Mucosa of descending colon (tissue), 3 donors: ENCODE measurements around the gene TNFSF11. TPM values are rescaled to one million over a fixed set of nuclear protein-coding genes. Genes with fewer than 3 reads are reported as not detected.

Experiments
- ATAC-seq: fragments of 200-7000 bp; cut with Tn5 transposase; one replicate; pipeline ENCODE4 v1.9.1; 2020; ENCODE audit warnings: mild to moderate bottlenecking, moderate library complexity
- DNase-seq, 3 donors: peaks; one replicate each; pipeline ENCODE4 v3.0.0-alpha.2; 2020
- H3K36me3 ChIP-seq: fragments of 200-600 bp; one replicate; pipeline ENCODE4 v1.8.0; 2021; ENCODE audit warnings: low read depth, mild to moderate bottlenecking
- H3K4me1 ChIP-seq: fragments of 200-600 bp; one replicate; pipeline ENCODE4 v1.8.0; 2021; ENCODE audit warnings: low read depth, mild to moderate bottlenecking
- H3K4me3 ChIP-seq: fragments of 200-600 bp; one replicate; pipeline ENCODE4 v1.8.0; 2021; ENCODE audit warnings: mild to moderate bottlenecking
- H3K9me3 ChIP-seq: fragments of 200-600 bp; one replicate; pipeline ENCODE4 v1.8.0; 2021; ENCODE audit warnings: mild to moderate bottlenecking
- intact Hi-C, 2 donors: fragments of 100-400 bp; cut with DNase I in 1 of 2; cut with micrococcal nuclease in 1 of 2; formaldehyde crosslinking; loops; one replicate each; pipeline versions ENCODE4 v1.11.0 to v1.11.1; 2022; cut with DNase I, micrococcal nuclease
- total RNA-seq, 3 donors: library from RNA; stranded (reverse); fragmentation: NEBNext Ultra II Directional in 2 of 3; extraction: Animal tissue kit (Norgen Biotek cat#: 25700) in 2 of 3; gene quantifications; one replicate each; pipeline versions ENCODE4 v1.2.1 to v1.2.4, GENCODE V29; 2021 to 2023
- TF ChIP-seq, protein P1 (sequence below): fragments of 200-600 bp; IDR thresholded peaks from one replicate; pipeline ENCODE4 v1.8.0; 2022; ENCODE audit warnings: antibody characterized with exemption, mild to moderate bottlenecking
- donor health status: DM: no; HTN: no; CAD: no; lungs with moderate emphysema.
- donor health status: DM: no; HTN: no; CAD: no.
- donor health status: DM: no; HTN: yes; CAD: no.

The TNFSF11 gene
- total RNA-seq, 3 donors from 2014 or later: 0.13 to 0.89 (median 0.38) TPM

DNA sequence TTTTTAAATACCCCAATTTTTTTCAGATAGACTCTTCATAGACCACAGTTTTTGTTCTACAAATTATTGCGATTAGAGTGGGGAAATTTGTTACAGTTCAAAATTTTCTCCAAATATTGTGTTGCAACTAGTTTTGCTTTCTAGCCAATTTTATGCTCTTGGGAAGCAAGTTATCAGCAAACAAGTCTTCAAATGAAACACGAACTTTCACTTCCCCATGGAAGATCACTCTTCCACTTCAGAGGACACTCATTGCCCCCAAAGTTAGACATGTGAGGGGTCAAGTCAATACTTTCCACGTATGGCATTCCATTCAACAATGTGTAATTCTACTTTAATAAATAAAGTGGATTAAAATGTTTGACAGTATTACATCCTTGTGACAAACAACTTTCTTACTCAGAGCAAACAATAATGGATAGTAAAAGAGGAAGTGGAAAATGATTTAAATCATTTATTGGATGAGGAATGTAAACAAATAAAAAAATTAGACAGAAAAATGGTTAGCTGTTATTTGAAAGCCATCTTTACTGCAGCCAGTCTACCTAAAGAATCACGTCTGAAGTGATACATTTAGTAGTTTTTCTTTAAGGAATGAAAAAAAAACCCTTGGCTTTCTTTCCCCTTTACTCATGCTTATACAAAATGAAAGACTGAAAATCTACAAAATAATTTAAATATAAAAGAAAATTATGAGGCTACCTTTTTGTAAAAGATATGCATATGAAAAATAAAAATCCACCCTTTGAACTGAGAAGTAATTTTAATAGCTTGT is 41.2 kb upstream of the TNFSF11 start:
- no peak for DNase-seq
- Histone ChIP-seq H3K9me3 (no peaks in the 10 kb centered on the region), H3K36me3 (no peaks in the 10 kb centered on the region), H3K4me1 (no peaks in the 10 kb centered on the region), H3K4me3 (no peak overlapping the region)
- TF ChIP-seq, protein P1, sequence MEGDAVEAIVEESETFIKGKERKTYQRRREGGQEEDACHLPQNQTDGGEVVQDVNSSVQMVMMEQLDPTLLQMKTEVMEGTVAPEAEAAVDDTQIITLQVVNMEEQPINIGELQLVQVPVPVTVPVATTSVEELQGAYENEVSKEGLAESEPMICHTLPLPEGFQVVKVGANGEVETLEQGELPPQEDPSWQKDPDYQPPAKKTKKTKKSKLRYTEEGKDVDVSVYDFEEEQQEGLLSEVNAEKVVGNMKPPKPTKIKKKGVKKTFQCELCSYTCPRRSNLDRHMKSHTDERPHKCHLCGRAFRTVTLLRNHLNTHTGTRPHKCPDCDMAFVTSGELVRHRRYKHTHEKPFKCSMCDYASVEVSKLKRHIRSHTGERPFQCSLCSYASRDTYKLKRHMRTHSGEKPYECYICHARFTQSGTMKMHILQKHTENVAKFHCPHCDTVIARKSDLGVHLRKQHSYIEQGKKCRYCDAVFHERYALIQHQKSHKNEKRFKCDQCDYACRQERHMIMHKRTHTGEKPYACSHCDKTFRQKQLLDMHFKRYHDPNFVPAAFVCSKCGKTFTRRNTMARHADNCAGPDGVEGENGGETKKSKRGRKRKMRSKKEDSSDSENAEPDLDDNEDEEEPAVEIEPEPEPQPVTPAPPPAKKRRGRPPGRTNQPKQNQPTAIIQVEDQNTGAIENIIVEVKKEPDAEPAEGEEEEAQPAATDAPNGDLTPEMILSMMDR: no peak
- ATAC-seq: no peak
- intact Hi-C loops: no loop called here

DNA sequence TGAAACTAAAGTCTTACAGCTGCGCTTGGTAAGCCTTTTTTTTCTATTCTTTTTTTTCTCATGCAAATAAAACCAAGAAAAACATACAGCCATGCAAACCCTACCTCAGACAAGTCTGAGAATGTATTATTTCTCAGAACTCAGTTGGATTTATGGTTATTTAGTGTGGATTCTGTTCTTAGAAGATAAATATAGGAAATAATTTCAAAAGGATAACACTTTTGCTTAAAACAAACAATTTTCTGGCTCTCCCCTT is 40.7 kb upstream of the TNFSF11 start:
- TF ChIP-seq, protein P1: no peak
- DNase-seq (no peak), ATAC-seq (no peak)
- intact Hi-C loops: no loop called here
- Histone ChIP-seq H3K36me3 (no peaks in the 10 kb centered on the region), H3K9me3 (no peaks in the 10 kb centered on the region), H3K4me3 (no peak overlapping the region), H3K4me1 (no peaks in the 10 kb centered on the region)

- Histone ChIP-seq H3K36me3 (no peaks in the 10 kb centered on the region), H3K9me3 (no peaks in the 10 kb centered on the region), H3K4me3 (no peak overlapping the region), H3K4me1 (no peaks in the 10 kb centered on the region)
- TF ChIP-seq, protein P1: no peak
- intact Hi-C loops: no loop called here
- ATAC-seq (no peak), DNase-seq (no peak)
Measured at GRCh38 chr13:42534785-42535184, 39.2 kb upstream of the TNFSF11 start.

- TF ChIP-seq, protein P1: no peak
- DNase-seq (no peak), ATAC-seq (peak; percentile 50)
- Histone ChIP-seq H3K4me3 (no peak overlapping the region), H3K36me3 (no peaks in the 10 kb centered on the region), H3K9me3 (no peaks in the 10 kb centered on the region), H3K4me1 (no peaks in the 10 kb centered on the region)
- intact Hi-C loops: no loop called here
Measured at GRCh38 chr13:42538996-42539395, 35.0 kb upstream of the TNFSF11 start.

GRCh38 chr13:42539670-42540069 is 34.3 kb upstream of the TNFSF11 start:
- TF ChIP-seq, protein P1: no peak

More at GRCh38 chr13:42539670-42540069, 34.3 kb upstream of the TNFSF11 start:
- Histone ChIP-seq H3K36me3 (no peaks in the 10 kb centered on the region), H3K4me1 (no peaks in the 10 kb centered on the region), H3K4me3 (no peak overlapping the region), H3K9me3 (no peaks in the 10 kb centered on the region)
- no peak for ATAC-seq
- intact Hi-C loops: no loop called here
- no peak for DNase-seq
